ENCODE results near the gene JAZF1.

Gene JAZF1

GRCh38 chr7:27799212-27799611, 381.4 kb downstream of the JAZF1 start:
- no peaks in the 10 kb centered on the region for H3K9me2 ChIP-seq (ENCODE audit: low read depth, low read length)
- no peaks in the 10 kb centered on the region for H3K79me2 ChIP-seq (ENCODE audit: insufficient read depth, low read length)
- H3K27ac ChIP-seq (ENCODE audit: low read depth, low read length, poor library complexity, severe bottlenecking): no peak overlapping the region
- H3K9me3 ChIP-seq (ENCODE audit: low read length): no peaks in the 10 kb centered on the region
- no peaks in the 10 kb centered on the region for H3F3A ChIP-seq (ENCODE audit: insufficient read depth, low read length)
- H3K4me3 ChIP-seq (ENCODE audit: low read depth, low read length, poor library complexity, severe bottlenecking): no peak overlapping the region
- H3K4me2 ChIP-seq (ENCODE audit: low read length): no peak overlapping the region
- no peak overlapping the region for H2AFZ ChIP-seq (ENCODE audit: low read length)
- TF ChIP-seq EZH2 (IDR thresholded peaks at IDR 0.05; ENCODE audit: borderline replicate concordance, low read length) (no peak), CTCF (IDR thresholded peaks at IDR 0.05; ENCODE audit: low read length) (no peak)
- peaks cover 24% of the 10 kb centered on the region for H3K36me3 ChIP-seq (ENCODE audit: insufficient read depth, low read length)
- H4K20me1 ChIP-seq (ENCODE audit: insufficient read depth, low read length): no peaks in the 10 kb centered on the region
- no peaks in the 10 kb centered on the region for H3K27me3 ChIP-seq (ENCODE audit: insufficient read depth, low read length)
- no peak overlapping the region for H3K9ac ChIP-seq (ENCODE audit: low read length)
- H3K4me1 ChIP-seq (ENCODE audit: insufficient read depth, low read length, severe bottlenecking): no peaks in the 10 kb centered on the region

GRCh38 chr7:27795977-27796376, 384.6 kb downstream of the JAZF1 start:
- Histone ChIP-seq H3K79me2 (ENCODE audit: insufficient read depth, low read length) (no peaks in the 10 kb centered on the region), H2AFZ (ENCODE audit: low read length) (no peak overlapping the region), H3K27ac (ENCODE audit: low read depth, low read length, poor library complexity, severe bottlenecking) (no peak overlapping the region), H3K4me3 (ENCODE audit: low read depth, low read length, poor library complexity, severe bottlenecking) (no peak overlapping the region), H3K9me3 (ENCODE audit: low read length) (no peaks in the 10 kb centered on the region), H4K20me1 (ENCODE audit: insufficient read depth, low read length) (no peaks in the 10 kb centered on the region), H3K27me3 (ENCODE audit: insufficient read depth, low read length) (no peaks in the 10 kb centered on the region), H3K4me1 (ENCODE audit: insufficient read depth, low read length, severe bottlenecking) (no peaks in the 10 kb centered on the region), H3K36me3 (ENCODE audit: insufficient read depth, low read length) (peaks cover 52% of the 10 kb centered on the region), H3F3A (ENCODE audit: insufficient read depth, low read length) (no peaks in the 10 kb centered on the region), H3K4me2 (ENCODE audit: low read length) (no peak overlapping the region), H3K9ac (ENCODE audit: low read length) (no peak overlapping the region), H3K9me2 (ENCODE audit: low read depth, low read length) (no peaks in the 10 kb centered on the region)
- TF ChIP-seq EZH2 (IDR thresholded peaks at IDR 0.05; ENCODE audit: borderline replicate concordance, low read length) (no peak), CTCF (IDR thresholded peaks at IDR 0.05; ENCODE audit: low read length) (no peak)

- Histone ChIP-seq H3K36me3 (ENCODE audit: insufficient read depth, low read length) (peaks cover 54% of the 10 kb centered on the region), H3K27me3 (ENCODE audit: insufficient read depth, low read length) (no peaks in the 10 kb centered on the region), H3K4me2 (ENCODE audit: low read length) (no peak overlapping the region), H3K9me3 (ENCODE audit: low read length) (no peaks in the 10 kb centered on the region), H3F3A (ENCODE audit: insufficient read depth, low read length) (no peaks in the 10 kb centered on the region), H3K9ac (ENCODE audit: low read length) (no peak overlapping the region), H3K27ac (ENCODE audit: low read depth, low read length, poor library complexity, severe bottlenecking) (no peak overlapping the region), H3K4me1 (ENCODE audit: insufficient read depth, low read length, severe bottlenecking) (no peaks in the 10 kb centered on the region), H4K20me1 (ENCODE audit: insufficient read depth, low read length) (no peaks in the 10 kb centered on the region), H3K9me2 (ENCODE audit: low read depth, low read length) (no peaks in the 10 kb centered on the region), H2AFZ (ENCODE audit: low read length) (no peak overlapping the region), H3K4me3 (ENCODE audit: low read depth, low read length, poor library complexity, severe bottlenecking) (no peak overlapping the region), H3K79me2 (ENCODE audit: insufficient read depth, low read length) (no peaks in the 10 kb centered on the region)
- no peak for TF ChIP-seq CTCF (IDR thresholded peaks at IDR 0.05; ENCODE audit: low read length)
Measured at GRCh38 chr7:27793780-27794179, 386.8 kb downstream of the JAZF1 start.

Data from OCI-LY1 (cell line).